ENCODE measurements around the gene ARSB.

- TF ChIP-seq, protein P1, sequence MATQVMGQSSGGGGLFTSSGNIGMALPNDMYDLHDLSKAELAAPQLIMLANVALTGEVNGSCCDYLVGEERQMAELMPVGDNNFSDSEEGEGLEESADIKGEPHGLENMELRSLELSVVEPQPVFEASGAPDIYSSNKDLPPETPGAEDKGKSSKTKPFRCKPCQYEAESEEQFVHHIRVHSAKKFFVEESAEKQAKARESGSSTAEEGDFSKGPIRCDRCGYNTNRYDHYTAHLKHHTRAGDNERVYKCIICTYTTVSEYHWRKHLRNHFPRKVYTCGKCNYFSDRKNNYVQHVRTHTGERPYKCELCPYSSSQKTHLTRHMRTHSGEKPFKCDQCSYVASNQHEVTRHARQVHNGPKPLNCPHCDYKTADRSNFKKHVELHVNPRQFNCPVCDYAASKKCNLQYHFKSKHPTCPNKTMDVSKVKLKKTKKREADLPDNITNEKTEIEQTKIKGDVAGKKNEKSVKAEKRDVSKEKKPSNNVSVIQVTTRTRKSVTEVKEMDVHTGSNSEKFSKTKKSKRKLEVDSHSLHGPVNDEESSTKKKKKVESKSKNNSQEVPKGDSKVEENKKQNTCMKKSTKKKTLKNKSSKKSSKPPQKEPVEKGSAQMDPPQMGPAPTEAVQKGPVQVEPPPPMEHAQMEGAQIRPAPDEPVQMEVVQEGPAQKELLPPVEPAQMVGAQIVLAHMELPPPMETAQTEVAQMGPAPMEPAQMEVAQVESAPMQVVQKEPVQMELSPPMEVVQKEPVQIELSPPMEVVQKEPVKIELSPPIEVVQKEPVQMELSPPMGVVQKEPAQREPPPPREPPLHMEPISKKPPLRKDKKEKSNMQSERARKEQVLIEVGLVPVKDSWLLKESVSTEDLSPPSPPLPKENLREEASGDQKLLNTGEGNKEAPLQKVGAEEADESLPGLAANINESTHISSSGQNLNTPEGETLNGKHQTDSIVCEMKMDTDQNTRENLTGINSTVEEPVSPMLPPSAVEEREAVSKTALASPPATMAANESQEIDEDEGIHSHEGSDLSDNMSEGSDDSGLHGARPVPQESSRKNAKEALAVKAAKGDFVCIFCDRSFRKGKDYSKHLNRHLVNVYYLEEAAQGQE (IDR thresholded peaks at IDR 0.05; ENCODE audit: insufficient read depth in 1 of 2, low read depth in 2 of 2, low read length in 1 of 2): no peak
- TF ChIP-seq CTCF (IDR thresholded peaks at IDR 0.05): no peak
- TF ChIP-seq SIN3A (IDR thresholded peaks at IDR 0.05; ENCODE audit: borderline replicate concordance, insufficient read depth, low read depth, low read length): no peak
Observed at GRCh38 chr5:78754655-78755054, 230.5 kb downstream of the ARSB start.
